M059J (cell line): ENCODE measurements around the gene GLRX3. TPM values are rescaled to one million over a fixed set of nuclear protein-coding genes. Genes with fewer than 3 reads are reported as not detected.

ENCODE experiments used
- DNase-seq: peaks from one replicate; pipeline ENCODE4 v3.0.0-alpha.2; 2012; ENCODE audit warnings: low read depth
- total RNA-seq: library from RNA; depleted of rRNA; stranded (reverse); fragments of >200 nt; shearing (Covaris generic); gene quantifications from 2 replicates; pipeline ENCODE4 v1.2.3, GENCODE V29; 2014

GLRX3 gene
- total RNA-seq, 1 experiment from 2014 or later = 179 TPM

DNA sequence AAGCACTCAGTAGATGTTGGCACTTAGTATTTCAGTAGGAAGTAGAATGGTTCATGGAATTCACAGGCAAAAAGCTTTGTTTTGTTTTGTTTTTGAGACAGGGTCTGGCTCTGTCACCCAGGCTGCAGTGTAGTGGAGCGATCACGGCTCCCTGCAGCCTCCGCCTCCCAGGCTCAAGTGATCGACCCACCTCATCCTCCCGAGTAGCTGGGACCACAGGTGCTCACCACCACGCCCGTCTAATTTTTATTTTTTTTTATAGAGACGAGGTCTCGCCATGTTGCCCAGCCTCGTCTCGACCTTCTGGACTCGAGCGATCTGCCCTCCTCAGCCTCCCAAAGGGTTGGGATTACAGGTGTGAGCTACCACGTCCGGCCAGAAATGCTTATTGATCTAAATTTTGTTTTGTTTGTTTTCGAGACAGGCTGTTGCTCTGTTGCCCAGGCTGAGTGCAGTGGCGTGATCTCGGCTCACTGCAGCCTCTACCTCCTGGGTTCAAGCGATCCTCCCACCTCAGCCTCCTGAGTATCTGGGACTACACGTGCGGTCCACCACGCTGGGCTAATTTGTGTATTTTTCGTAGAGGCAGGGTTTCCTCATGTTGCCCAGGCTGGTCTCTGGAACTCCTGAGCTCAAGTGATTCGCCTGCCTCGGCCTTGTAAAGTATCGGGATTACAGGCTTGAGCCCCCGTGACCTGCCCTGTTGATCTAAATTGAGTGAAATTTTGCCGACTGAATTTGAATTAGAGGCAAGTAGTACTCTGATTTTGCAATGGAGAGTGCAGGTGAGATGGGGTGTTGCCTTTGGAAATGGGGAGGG is 1.7 kb downstream of the GLRX3 start:
- no peak for DNase-seq

DNA sequence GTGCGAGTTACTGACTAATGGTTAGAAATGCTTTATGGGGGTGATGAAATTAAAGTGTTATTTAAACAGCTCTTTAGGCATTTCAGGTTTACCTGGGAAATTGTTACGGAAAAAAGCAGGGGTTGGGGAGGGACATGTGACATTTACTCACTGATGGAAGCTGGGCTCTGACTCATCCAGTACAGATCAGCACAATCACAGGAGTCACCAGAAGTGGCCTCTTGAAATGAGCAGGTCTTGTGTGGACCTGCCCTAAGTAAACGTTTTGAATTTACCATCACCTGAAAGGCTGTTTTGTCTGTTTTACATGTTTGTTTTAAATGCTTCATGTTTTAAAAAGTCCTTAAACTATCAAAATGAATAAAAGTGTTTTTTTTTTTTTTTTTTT is 2.3 kb downstream of the GLRX3 start:
- DNase-seq = peak; percentile 81

DNA sequence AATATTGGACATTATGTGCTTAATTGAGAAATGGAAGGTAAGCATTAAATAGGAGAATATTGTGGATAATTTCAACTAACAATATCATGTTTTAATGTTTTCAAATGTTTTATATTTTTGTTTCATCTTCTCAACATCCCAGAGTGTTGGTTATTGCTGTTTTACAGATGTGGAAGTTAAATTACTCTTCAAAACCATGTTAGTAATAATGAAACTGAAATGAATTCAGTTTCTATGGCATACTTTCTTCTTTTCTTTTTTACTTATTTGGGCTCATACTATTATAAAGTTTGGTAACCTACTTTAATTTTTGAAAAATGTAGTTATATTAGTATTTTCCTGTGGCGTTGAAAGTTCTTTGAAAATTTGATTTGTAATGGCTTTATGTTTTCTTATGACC is 4.2 kb downstream of the GLRX3 start:
- no peak for DNase-seq

DNA sequence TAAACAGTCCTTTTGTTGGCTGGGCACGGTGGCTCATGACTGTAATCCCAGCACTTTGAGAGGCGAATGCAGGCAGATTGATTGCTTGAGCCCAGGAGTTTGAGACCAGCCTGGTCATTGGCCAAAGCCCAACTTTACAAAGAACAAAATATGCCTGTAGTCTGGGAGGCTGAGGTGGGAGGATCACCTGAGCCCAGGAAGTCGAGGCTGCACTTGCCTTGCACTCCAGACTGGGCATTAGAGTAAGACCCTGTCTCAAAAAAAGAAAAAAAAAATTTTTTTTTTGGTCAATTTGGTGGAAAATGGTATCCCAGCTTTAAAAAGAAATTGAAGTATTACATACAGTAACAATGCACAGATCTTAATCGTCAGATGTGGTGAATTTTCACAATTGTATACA is 4.8 kb downstream of the GLRX3 start:
- DNase-seq = no peak

DNA sequence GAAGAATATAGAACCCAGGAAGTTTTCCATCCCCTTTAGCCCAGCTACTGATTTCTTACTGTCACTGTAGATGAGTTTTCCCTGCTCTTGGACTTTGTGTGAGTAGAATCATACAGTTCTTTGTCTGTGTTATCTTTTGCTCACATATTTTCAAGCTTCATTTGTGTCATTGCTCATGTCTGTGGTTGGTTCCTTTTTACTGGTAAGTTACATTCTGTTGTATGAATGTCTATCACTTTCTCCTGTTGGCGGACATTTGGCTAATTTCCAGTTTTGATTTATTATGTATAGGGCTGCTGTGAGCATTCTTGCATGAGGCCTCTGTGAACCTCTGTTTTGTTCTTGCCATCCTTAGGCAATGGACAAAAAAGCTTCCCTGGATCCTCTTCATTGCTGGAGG is 5.3 kb downstream of the GLRX3 start:
- DNase-seq = no peak

DNA sequence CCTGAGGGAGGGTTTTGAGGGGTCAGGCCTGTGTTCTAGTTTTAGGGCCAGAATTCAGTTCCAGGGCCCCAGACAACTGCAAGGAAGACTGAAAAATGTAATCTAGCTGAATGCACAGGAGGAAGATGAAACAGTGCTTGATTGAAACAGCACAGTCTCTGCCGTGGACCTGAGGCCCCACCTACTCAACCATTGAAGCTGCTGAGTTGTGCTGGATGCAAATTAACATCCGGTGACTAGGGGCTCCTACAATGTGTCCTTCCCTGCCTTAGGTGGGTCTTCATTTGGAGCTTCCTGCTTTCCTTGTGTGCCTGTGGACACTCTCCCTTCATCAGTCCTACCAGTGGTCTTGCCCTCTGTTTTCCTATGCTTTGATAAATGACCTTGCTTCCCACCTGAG is 5.7 kb downstream of the GLRX3 start:
- no peak for DNase-seq

DNA sequence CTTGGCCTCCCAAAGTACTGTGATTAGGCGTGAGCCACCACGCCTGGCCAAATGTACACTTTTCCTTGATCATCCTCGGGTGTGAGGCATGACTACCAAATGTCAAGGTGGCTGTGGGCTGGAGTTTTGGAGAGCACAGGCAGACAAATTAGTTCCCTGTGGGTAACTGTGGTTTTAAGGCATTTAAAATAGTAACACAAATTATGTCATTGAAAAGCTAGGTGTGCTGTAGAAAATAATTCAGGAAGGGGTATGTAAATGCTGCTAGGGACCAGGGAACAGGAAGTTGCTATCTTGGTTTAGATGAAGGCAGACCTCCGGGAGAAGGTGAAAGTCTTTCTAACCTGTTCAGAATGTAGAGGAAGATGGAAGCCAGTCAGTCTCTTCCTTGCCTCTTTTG is 9.9 kb downstream of the GLRX3 start:
- no peak for DNase-seq

DNA sequence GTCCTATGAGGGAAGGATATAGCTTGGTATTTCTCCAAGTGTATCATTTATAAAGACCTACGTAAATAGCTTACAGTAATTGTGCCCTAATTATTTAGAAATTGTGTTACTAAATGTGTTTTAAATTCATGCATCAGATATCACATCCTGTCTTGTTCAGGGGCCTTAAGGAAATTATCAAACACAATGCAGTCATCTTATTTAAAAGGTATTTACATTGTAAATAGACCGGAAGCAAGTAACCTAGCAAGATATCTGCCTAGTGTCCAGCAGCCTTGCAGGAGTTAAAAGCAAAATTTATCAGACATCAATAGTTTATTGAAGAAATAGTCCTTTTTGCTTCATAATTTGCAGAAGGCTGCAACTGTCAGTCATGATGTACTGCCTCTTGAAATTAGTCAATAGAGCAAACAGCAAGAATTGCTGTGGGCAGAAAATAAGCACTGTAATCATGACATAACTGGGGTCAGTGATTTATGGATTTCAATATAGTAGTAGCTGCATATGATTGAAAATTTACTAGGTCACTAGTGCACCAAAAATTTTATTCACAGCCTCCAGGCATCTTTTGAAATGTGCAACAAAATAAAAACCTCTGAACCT is 23.1 kb downstream of the GLRX3 start:
- DNase-seq = no peak

DNA sequence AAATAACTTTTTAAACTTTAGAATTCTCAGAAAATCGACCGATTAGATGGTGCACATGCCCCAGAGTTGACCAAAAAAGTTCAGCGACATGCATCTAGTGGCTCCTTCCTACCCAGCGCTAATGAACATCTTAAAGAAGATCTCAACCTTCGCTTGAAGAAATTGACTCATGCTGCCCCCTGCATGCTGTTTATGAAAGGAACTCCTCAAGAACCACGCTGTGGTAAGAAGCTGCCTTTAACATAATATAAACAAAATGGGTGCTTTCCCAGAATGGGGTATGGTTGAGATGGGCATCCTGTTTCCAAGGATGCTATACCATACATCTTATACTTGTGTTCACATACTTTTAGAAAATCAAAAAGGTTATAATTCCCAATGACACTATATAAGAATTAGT is 24.6 kb downstream of the GLRX3 start:
- DNase-seq = no peak

DNA sequence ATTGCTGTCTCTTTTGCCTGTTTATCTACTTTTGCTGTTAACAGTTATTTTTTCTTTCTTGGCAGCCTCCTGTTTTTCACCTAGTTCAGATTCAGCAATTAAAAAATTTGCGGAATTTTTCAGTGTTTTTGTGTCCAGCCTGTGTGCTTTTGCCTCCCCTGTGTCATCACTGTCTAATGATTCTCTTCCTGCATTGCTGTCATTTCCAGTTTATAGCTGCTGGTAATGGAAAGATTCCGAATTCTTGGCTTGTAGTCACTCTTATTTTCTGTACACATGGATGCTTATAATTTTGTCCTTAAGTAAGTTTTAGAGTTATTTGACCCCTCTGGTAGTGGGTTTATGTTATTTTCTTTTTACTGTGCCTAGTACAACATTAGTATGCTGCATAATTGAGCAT is 25.1 kb downstream of the GLRX3 start:
- no peak for DNase-seq

DNA sequence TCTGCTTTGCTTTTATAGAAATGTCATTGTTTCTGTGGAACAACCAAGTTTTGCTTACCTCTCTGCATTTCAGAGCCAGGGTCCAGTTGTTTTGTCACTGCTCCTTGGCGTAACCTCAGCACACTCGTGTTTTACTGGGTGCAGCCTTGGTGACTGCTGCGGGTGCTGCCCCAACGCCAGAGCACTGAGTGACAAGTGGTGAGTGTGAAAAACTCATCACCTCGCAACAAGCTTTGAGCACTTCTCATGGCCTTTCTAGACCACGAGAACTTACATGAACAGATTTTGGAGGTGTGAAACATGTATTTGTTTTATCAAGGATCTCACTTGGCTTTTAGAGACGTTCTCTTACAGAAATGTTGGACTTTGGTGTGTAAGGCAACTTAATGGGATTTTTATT is 31.0 kb downstream of the GLRX3 start:
- no peak for DNase-seq

DNA sequence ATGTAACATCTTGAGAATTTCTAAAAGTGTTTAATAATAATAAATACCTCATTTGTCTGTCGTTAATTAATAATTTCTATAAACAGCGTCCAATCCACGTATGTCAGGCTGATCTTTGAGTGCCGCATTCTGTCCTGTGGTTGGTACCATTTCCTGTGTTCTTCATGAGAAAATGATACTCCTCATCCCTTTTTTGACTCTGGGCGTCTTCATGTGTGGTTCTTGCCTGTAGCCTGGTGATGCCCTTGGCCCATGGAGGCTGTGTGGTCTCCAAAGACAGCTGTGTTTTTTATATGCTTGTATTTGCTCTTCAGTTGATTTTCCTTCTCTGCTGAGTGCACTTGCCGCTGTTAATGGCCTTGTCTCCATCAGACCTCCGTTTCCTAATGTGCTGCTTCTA is 31.5 kb downstream of the GLRX3 start:
- DNase-seq = no peak

DNA sequence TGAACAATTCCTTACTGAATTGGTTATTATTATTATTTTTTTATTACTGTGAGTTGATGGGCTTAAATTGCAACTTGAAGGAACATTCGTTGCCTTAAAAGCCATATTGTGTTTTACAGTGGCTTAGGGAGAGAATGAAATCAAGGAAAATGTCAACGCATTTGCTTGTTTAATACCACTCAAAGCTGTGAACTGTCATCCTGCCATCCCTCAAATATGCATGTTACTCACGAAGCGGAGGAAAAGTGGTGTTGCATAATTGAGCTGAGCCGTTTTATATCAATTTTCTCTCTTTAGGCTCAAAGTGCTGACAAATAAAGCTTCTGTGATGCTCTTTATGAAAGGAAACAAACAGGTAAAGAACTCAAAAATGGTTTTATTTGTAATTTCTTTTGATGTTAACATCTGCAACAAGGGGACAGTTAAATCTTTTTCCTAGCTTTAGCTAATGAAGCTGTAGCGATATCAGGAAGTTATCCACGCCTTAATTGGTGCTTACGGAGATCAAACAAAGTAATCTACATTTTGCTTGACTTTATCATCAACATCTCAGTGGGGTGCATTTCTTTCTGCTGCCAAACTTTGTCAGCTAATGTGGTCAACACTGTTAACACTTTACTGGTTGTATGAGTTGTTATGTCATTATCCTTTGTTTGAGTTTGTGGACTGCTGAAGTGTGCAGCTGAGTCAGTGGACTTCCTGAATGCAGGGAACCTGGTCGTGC is 33.1 kb downstream of the GLRX3 start:
- peak; percentile 42 for DNase-seq

DNA sequence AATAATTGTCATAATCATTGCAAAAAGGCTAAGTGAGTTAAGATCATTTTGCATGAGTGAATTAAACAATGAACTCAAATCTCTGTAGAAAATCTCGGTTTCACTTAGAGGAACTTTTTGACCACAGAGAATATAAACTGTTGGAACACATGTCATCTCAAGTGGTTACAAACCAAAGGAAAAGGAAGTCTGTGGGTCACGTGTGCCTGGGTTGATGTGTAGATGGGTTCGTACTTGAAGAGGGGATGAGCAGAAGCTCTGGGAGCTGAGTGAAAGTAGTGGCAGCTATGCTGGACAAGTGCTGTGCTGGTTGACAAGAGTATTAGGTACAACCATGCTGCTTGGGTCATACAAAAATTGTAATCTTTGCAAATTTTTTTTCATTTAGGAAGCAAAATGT is 35.0 kb downstream of the GLRX3 start:
- DNase-seq = no peak

DNA sequence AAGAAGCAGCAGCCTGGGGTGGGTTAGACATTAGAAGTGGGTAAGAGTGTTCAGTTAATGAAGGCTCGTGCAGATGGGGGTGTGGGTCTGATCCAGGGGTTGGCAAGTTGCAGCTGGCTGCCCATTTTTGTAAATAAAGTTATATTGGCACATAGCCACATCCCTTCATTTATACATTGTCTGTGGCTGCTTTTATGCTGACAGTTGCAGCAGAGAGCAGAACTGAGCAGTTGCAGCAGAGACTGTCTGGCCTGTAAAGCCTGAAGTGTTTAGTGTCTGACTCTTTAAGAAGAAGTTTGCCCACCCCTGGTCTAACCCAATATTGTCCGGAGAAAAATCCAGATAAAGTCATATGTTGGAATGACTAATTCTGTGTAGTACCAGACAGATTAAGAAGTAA is 38.1 kb downstream of the GLRX3 start:
- DNase-seq = no peak

DNA sequence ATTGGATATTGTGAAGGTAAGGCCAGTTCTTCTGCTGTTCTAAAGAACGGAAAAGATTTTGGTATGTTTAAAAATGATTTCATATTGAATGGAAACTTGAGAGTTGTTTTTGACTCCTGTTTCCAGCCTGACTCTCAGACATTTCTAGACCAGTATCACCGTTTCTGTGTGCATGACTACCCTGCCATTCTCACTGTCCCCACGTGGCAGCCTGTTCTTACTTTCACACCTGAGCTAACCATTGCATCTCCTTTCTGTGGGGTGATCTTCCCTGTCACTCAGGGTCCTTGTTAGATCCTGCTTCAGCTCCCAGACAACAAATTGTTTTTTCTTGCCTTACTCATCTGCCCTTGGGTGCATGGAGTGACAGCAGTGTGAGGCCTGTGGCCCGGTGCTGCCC is 38.9 kb downstream of the GLRX3 start:
- DNase-seq = no peak

DNA sequence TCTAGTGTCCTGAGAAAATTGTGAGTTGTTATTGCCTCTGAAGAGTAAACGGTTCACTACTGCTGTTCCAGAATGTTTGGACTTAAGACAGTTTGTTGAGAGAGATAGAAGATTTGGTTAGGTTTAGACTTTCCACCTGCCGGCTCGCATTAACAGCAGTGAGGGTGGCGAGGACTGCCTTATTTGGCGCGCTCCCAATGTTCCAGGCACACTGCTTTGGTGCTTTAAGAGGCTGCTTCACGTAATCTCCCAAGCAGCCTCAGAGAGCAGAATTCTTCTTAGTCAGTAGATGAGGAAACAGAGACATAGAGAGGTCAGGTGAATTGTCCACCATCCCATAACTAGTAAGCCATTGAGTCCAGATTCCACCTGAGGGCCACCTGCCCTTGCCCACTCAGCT is 41.1 kb downstream of the GLRX3 start:
- DNase-seq = no peak

DNA sequence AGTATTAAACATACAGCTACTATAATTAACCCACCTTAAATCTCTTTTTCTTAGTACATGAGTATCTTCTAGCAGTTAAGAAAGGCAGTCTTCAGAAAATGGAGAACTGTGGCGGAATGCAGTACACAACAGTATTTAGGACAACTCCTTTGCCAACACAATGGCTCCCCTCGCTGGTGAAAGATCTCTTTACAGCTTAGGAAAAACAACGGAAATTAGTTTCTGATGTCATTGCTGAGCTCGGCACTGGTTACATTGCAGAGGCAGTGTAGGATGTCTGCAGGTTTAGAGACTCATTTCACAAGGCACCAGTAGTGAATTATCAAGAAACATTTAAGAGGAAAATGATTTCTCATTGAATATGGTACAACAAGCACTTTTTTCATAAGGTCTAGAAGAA is 43.4 kb downstream of the GLRX3 start:
- peak; percentile 38 for DNase-seq

DNA sequence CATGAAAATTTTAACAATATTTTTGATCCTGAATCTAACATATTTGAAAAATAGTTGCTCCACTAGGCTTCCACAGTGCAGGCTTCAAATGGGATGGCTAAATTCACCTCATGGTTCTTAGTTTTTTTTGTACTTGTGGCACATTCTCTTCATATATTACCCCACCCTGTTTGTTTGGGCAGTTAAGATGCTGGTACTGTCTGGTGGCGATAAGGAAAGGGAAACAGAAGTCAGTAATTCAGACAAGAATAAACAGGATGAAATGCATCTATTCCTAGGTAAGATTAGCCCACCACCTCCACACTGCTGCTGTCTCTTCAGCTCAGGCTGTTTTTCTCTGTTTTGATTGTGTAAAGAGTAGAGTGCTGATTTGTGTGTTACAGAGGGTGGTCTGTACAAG is 44.2 kb downstream of the GLRX3 start:
- DNase-seq = no peak

DNA sequence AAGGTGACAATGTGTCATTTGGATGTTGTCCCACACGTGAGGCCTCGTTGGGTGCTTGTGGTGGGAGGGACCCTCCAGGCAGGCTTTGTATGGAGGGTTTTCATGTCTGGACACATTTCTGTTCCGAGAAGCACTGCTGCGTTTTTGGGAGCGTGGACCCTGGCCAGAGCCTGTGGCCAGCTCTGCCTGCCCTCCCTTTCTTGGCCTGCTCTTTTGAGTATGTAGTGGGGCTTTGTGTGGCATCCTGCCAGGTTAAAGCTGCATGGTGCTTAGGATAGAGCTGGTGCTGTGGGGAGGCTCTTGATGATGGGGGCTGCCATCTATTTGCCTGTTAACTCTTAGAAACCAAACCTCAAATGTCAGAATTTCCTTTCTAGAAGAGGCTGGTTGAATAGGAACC is 45.7 kb downstream of the GLRX3 start:
- no peak for DNase-seq

DNA sequence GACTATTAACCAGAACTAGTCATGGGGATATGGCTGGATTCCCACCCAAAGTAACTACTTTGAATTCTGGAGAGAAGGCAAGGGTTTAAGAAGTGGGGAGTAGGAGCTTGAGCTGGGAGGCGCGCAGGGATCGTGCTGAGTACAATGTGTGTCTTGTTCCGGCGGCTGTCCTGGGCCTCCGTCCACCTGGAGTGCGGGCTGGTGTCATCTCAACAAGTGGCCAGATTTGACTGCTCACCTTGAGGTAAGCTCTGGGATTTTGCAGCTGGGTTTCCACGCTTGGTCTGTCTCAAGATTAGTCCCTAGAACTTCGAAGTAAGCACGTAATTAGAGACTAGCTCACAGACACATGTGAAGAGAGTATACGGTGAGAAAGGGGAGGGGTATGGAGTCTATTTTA is 49.4 kb downstream of the GLRX3 start:
- no peak for DNase-seq

DNA sequence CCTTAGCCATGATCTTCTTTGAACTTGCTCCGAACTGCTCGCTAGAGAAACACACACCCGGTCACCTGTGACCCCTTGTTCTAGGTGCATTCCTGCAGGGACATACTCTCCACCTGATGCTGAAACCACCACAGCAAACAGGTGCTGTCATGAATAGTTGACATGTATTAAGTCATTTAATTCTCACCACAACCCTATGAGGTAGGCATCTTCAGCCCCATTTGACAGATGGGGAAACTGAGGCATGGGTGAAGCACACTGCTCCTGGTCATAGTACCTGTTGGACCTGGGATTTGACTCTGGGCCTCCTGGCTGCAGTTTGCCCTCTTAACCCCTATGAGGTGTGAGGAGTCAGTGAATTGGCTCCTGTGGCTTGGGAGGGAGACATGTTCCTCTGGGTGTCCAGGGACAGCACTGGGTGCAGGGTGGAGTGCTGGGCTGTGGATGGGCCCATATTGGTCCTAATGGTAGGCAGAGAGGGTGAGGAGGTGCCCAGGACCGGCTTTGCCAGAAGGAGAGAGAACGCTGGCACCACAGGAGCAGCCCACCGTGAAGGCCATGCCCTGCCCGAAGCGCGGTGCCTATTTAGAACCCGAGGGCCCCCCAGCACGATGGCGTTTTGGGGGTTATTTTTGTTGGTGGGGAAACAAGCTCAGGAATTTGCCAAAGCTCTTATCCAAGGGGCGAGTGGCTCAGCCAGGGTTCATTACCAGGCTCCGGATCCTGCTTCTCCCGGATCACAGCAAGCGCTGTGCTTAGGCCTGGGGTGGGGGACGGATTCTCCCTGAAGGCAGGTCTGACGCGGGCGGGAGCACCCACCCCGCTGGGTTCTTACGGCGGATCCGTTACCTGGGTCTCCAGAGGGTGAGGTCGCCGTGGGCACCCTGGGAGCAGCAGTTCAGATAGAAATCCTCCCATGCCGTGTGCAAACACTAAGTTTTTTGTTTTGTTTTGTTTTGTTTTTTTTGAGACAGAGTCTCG is 52.3 kb downstream of the GLRX3 start:
- no peak for DNase-seq
